Neural progenitor cell (in vitro differentiated cells): ENCODE measurements around the gene LIPC.

Experiments
- EZH2 ChIP-seq: fragments of 200-600 bp; sonication (generic); IDR thresholded peaks from 2 replicates; pipeline ENCODE4 v1.6.1; 2017; ENCODE audit warnings: antibody characterized with exemption, mild to moderate bottlenecking, moderate library complexity
- TF ChIP-seq, protein P1 (sequence below): fragments of 200-600 bp; sonication (generic); IDR thresholded peaks from 2 replicates; pipeline ENCODE4 v1.5.1; 2017; ENCODE audit warnings: antibody characterized with exemption, mild to moderate bottlenecking

DNA sequence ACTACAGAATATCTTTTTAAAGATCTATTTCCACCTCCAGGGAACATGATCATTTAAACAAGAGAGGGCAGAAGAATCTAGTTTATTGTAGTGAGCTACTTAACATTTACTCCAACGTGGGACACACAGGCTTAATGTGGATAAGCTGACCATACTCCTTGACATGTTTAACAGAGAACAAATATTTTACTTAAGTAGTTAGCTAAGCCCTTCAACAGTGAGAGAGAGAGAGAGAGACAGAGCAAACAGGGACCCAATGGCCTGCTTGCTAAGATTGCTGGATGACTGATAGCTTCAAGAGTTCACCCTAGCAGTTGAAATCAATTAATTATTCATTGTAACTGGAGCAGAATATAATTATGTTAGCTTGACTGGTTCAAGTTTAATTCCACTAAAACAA, 159.1 kb downstream of the LIPC start:
- no peak for TF ChIP-seq EZH2
- TF ChIP-seq, protein P1, sequence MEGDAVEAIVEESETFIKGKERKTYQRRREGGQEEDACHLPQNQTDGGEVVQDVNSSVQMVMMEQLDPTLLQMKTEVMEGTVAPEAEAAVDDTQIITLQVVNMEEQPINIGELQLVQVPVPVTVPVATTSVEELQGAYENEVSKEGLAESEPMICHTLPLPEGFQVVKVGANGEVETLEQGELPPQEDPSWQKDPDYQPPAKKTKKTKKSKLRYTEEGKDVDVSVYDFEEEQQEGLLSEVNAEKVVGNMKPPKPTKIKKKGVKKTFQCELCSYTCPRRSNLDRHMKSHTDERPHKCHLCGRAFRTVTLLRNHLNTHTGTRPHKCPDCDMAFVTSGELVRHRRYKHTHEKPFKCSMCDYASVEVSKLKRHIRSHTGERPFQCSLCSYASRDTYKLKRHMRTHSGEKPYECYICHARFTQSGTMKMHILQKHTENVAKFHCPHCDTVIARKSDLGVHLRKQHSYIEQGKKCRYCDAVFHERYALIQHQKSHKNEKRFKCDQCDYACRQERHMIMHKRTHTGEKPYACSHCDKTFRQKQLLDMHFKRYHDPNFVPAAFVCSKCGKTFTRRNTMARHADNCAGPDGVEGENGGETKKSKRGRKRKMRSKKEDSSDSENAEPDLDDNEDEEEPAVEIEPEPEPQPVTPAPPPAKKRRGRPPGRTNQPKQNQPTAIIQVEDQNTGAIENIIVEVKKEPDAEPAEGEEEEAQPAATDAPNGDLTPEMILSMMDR = no peak
